ENCODE data around the gene NUDT19.

- TF ChIP-seq, protein P1, sequence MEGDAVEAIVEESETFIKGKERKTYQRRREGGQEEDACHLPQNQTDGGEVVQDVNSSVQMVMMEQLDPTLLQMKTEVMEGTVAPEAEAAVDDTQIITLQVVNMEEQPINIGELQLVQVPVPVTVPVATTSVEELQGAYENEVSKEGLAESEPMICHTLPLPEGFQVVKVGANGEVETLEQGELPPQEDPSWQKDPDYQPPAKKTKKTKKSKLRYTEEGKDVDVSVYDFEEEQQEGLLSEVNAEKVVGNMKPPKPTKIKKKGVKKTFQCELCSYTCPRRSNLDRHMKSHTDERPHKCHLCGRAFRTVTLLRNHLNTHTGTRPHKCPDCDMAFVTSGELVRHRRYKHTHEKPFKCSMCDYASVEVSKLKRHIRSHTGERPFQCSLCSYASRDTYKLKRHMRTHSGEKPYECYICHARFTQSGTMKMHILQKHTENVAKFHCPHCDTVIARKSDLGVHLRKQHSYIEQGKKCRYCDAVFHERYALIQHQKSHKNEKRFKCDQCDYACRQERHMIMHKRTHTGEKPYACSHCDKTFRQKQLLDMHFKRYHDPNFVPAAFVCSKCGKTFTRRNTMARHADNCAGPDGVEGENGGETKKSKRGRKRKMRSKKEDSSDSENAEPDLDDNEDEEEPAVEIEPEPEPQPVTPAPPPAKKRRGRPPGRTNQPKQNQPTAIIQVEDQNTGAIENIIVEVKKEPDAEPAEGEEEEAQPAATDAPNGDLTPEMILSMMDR (IDR thresholded peaks at IDR 0.05): no peak
- no peak for TF ChIP-seq POLR2A (IDR thresholded peaks at IDR 0.05)
These were observed 16.8 kb downstream of the NUDT19 start for GRCh38 chr19:32708457-32708856.

Measured in ovary (tissue), 3 donors.